Mesodermal cell (in vitro differentiated cells): ENCODE measurements around the gene SORCS3.

Experiments used
- H3K27ac ChIP-seq: 2 replicates; pipeline ENCODE4 v1.7.0; 2013; ENCODE audit warnings: mild to moderate bottlenecking, low read depth, low read length, moderate library complexity; ENCODE audit not compliant: severe bottlenecking
- H3K36me3 ChIP-seq: 2 replicates; pipeline ENCODE4 v1.7.1; 2013; ENCODE audit warnings: mild to moderate bottlenecking, low read length, moderate library complexity; ENCODE audit not compliant: control insufficient read depth, insufficient read depth
- H3K4me1 ChIP-seq: one replicate; pipeline ENCODE4 v1.7.1; 2013; ENCODE audit warnings: mild to moderate bottlenecking, low read length; ENCODE audit not compliant: insufficient read depth, control insufficient read depth, poor library complexity, severe bottlenecking
- H3K4me3 ChIP-seq: 2 replicates; pipeline ENCODE4 v1.7.0; 2013; ENCODE audit warnings: low read length, control low read depth, mild to moderate bottlenecking; ENCODE audit not compliant: insufficient read depth, poor library complexity, severe bottlenecking; ENCODE audit errors: extremely low read depth
- H3K9me3 ChIP-seq: 2 replicates; pipeline ENCODE4 v1.7.1; 2013; ENCODE audit warnings: mild to moderate bottlenecking, low read length, moderate library complexity; ENCODE audit not compliant: control insufficient read depth
- WGBS, 2 experiments: methylation state at CpG; one replicate each; pipeline ENCODE4 v1.1.5; 2013; ENCODE audit warnings: missing lambda C conversion rate in 2 of 2; ENCODE audit not compliant: insufficient coverage in 2 of 2; 5-methylcytosine and 5-hydroxymethylcytosine counted together

Gene SORCS3

DNA sequence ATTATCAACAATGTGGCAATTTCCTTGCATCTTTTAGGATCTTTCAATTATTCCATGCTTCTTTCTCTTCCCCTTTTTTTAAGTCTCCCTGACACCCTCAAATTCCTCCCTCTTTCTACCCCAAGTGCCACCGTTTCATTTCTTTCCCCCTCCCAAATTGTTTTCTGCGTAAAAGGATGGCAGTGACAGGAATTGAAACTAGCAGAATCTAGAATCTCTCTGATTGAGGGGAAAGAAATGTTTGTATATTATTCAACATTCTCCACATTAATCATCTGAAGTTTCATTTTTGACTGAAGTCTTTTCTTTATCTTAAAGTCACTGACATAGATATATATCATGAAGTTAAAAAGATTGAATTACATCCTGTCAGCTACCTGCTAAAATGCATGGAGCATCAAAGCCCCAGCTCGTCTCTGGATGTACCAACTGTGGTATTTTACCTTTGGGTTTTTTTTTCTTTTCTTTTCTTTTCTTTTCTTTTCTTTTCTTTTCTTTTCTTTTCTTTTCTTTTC is 633.5 kb downstream of the SORCS3 start:
- WGBS, 2 experiments: no CpG with 5 or more reads among the region's 3 CpGs
- Histone ChIP-seq H3K9me3 (no peaks in the 10 kb centered on the region), H3K4me3 (no peak overlapping the region), H3K27ac (no peak overlapping the region), H3K4me1 (no peaks in the 10 kb centered on the region), H3K36me3 (no peaks in the 10 kb centered on the region)

DNA sequence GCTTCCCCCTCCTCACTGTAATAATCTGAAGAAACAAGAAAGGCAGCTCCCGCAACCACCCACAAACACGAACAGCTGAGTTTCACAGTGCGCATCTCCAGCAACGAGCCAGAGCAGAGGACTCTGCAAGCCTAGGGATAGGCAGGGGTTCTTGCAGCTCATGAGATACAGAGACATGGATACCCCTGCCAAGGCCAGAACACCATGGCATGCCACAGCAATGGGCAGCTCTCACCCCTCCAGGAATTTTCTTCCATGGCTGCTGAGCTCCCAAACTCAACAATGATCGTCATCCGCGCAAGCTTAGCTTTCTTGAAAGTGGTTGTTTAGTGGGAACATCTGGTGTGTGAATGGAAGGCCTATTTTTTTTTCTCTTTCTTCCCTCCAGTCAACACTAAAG is 637.3 kb downstream of the SORCS3 start:
- Histone ChIP-seq H3K36me3 (no peaks in the 10 kb centered on the region), H3K27ac (no peak overlapping the region), H3K4me1 (no peaks in the 10 kb centered on the region), H3K9me3 (no peaks in the 10 kb centered on the region), H3K4me3 (no peak overlapping the region)
- 97 to 100% methylated on average over 2 to 5 of the region's 7 CpGs for WGBS, 2 experiments

DNA sequence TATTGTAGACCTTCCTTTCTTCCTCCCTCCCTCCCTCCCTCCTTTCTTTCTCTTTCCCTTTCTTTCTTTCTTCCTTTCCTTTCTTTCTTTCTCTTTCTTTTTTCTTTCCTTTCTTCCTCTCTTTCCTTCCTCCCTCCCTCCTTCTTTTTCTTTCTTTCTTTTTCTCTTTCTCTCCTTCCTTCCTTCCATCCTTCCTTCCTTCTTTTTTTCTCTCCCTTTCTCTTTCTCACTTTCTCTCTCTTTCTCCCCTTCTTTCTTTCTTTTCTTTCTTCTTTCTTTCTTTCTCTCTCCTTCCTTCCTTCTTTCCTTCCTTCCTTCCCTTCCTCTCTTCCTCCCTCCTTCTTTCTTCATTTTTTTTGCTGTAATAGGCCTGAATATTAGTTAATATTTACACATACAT is 638.0 kb downstream of the SORCS3 start:
- Histone ChIP-seq H3K9me3 (no peaks in the 10 kb centered on the region), H3K4me3 (no peak overlapping the region), H3K4me1 (no peaks in the 10 kb centered on the region), H3K27ac (no peak overlapping the region), H3K36me3 (no peaks in the 10 kb centered on the region)

DNA sequence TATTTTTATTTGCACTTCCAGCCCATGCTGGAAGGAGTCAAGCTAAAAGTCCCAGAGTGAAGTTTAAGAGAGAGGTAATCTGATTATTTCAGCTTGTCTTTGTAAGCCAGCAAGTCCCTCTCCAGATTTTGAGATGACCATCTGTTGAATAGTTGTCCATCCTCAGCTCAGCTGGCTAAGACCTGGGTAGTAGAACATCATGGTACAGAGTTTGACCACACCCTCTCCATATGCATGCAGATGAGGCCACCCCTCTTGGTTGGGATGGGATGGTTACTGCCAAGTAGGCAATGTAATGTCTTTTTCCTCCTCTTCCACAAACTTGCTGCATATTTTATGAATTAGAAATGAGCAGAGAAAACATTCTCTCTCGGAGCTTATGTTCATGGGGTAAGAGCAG is 639.8 kb downstream of the SORCS3 start:
- Histone ChIP-seq H3K9me3 (no peaks in the 10 kb centered on the region), H3K27ac (no peak overlapping the region)
- 100% methylated on average over 1 of the region's 1 CpG for WGBS, 2 experiments

DNA sequence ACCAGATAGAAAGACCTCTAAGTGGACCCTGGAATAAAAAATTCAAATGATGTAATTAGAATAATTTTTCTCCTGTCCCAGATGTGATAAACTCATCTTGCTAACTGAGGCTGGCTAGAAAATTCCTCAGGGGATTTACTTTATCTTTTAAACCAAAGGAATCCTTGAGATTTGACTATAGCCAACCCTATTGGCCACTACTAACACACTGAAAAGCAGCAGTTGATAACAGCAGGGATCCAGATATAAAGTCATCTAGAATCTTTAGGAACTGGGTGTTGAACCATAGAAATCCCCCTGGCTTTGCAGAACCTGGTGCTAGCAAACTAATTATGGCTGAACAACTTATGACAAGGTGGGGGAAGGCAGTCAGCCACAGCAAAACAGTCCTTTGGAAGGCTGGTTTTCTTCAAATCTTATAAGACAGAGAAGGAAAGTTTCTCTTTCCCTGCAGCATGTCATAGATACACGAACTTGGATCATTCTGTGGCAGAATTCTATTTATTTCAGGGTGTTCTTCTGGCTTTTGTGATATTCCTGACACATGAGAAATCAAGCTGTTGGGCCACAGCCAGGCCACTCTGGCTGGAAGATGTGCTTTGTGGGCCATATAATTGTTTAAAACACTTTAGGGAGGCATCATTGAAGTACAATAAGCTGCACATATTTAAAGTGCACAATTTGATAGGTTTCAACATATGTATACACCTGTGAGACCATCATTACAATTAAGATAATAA is 643.6 kb downstream of the SORCS3 start:
- H3K4me3 ChIP-seq: no peak overlapping the region
- 17 to 50% methylated on average over 1 of the region's 1 CpG for WGBS, 2 experiments
- no peaks in the 10 kb centered on the region for H3K36me3 ChIP-seq
- H3K27ac ChIP-seq: no peak overlapping the region
- H3K9me3 ChIP-seq: no peaks in the 10 kb centered on the region
- no peaks in the 10 kb centered on the region for H3K4me1 ChIP-seq

More for the DNA sequence above, 639.8 kb downstream of the SORCS3 start:
- no peaks in the 10 kb centered on the region for H3K36me3 ChIP-seq
- H3K4me1 ChIP-seq: no peaks in the 10 kb centered on the region
- no peak overlapping the region for H3K4me3 ChIP-seq

DNA sequence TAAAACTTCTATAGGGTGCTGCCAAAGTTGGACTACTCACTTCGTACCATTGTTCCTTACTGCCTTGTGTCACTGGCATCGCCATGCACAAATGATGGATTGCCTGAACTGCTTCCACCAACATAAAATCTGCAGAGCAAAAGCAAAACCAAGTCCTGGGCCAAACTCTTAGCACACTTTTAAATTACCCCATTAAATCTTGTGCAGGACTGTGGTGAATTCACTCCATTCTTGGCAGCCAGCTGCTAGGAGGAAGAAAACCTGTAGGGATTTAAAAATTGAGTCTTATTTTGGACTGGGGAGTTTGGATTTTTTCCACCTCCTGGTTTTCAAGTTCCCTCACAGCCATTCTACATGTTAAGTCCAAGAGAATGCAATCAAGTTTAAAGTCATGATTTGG is 646.9 kb downstream of the SORCS3 start:
- H3K4me1 ChIP-seq: no peaks in the 10 kb centered on the region
- no peaks in the 10 kb centered on the region for H3K9me3 ChIP-seq
- 73 to 80% methylated on average over 2 of the region's 2 CpGs for WGBS, 2 experiments
- H3K27ac ChIP-seq: no peak overlapping the region
- no peak overlapping the region for H3K4me3 ChIP-seq
- no peaks in the 10 kb centered on the region for H3K36me3 ChIP-seq

DNA sequence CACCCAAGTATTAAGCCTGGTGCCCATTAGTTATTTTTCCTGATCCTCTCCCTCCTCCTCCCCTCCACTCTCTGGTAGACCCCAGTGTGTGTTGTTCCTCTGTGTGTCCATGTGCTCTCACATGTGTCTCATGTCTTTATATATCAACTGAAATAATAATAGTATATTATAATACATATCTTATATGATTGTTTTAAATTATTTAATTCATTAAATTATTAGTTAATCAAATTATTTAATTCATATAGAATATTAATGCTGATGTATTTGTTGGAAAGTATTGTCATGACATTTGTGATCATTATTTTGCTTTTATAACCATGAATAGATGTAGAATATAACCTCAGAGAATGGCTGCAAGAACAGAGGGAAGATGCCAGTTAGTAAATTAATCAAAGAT is 647.5 kb downstream of the SORCS3 start:
- Histone ChIP-seq H3K4me3 (no peak overlapping the region), H3K4me1 (no peaks in the 10 kb centered on the region), H3K9me3 (no peaks in the 10 kb centered on the region), H3K36me3 (no peaks in the 10 kb centered on the region), H3K27ac (no peak overlapping the region)

DNA sequence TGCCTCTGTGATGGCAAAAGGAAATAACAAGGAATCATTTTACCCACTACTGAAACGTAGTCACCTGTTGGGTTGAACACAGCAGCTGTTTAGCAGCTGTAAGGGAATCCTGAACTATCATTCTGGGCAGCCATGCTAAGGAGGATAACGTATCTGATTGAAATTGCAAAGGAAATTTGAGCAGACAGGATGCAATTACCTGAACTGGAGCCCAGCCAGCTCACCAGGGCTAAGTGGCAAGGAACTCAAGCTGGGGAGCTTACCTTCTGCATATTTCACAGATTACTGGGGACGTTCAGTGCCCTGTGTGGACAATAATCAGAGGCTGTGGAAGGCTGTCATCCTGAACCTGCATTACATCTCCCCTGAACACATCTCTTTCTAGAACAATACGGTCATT is 650.5 kb downstream of the SORCS3 start:
- H3K4me3 ChIP-seq: no peak overlapping the region
- no peaks in the 10 kb centered on the region for H3K36me3 ChIP-seq
- H3K4me1 ChIP-seq: no peaks in the 10 kb centered on the region
- 80 to 100% methylated on average over 1 to 2 of the region's 4 CpGs for WGBS, 2 experiments
- no peak overlapping the region for H3K27ac ChIP-seq
- no peaks in the 10 kb centered on the region for H3K9me3 ChIP-seq

DNA sequence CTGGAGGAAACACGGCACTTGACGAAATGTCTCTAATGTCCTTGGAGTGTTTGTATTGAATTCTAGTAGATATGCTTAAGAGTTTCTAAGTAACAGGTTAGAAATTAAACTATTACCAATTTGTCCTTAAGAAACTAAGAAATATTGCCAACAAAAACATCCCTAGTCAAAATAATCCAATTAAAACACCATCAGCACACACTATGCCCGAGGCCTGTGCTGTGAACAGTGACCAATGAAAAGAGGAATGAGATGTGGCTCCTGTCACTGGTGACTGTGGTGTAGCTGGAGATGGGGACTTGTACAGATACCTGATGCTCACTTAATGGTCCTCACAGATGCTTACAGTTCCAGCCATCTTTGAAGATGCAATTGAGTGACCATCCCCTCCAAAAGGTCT is 651.1 kb downstream of the SORCS3 start:
- Histone ChIP-seq H3K4me3 (no peak overlapping the region), H3K9me3 (no peaks in the 10 kb centered on the region), H3K4me1 (no peaks in the 10 kb centered on the region), H3K36me3 (no peaks in the 10 kb centered on the region), H3K27ac (no peak overlapping the region)
- WGBS, 2 experiments: no CpG with 5 or more reads among the region's 3 CpGs
